ENCODE results near the gene ZFP42. TPM values are rescaled to one million over a fixed set of nuclear protein-coding genes. Genes with fewer than 3 reads are reported as not detected.

ZFP42 gene
- total and polyA plus RNA-seq, 2 of the 8 experiments (the other 6 are each of a cell fraction or from before 2014, with no cell fraction given) = 69.4 to 188 TPM

DNA sequence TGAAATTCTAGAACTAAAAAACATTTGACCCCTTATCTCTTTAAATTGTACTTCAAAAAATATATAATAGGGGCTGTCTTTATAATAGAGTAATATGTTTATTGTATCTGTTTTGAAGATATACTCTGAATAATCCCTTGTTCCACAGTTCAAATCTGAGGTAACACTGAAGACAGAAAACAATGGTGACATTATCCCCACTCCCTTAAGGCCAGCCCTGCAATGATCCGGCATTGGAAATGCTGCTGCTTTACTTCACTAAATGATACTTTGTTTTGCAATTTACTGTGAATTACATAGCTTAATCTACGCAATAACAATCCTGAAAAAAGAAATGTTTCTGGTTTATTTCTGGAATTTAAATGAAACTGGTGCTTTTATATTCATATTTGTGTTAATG lies 34.4 kb upstream of the ZFP42 start (continued):
- TF ChIP-seq, protein P1, sequence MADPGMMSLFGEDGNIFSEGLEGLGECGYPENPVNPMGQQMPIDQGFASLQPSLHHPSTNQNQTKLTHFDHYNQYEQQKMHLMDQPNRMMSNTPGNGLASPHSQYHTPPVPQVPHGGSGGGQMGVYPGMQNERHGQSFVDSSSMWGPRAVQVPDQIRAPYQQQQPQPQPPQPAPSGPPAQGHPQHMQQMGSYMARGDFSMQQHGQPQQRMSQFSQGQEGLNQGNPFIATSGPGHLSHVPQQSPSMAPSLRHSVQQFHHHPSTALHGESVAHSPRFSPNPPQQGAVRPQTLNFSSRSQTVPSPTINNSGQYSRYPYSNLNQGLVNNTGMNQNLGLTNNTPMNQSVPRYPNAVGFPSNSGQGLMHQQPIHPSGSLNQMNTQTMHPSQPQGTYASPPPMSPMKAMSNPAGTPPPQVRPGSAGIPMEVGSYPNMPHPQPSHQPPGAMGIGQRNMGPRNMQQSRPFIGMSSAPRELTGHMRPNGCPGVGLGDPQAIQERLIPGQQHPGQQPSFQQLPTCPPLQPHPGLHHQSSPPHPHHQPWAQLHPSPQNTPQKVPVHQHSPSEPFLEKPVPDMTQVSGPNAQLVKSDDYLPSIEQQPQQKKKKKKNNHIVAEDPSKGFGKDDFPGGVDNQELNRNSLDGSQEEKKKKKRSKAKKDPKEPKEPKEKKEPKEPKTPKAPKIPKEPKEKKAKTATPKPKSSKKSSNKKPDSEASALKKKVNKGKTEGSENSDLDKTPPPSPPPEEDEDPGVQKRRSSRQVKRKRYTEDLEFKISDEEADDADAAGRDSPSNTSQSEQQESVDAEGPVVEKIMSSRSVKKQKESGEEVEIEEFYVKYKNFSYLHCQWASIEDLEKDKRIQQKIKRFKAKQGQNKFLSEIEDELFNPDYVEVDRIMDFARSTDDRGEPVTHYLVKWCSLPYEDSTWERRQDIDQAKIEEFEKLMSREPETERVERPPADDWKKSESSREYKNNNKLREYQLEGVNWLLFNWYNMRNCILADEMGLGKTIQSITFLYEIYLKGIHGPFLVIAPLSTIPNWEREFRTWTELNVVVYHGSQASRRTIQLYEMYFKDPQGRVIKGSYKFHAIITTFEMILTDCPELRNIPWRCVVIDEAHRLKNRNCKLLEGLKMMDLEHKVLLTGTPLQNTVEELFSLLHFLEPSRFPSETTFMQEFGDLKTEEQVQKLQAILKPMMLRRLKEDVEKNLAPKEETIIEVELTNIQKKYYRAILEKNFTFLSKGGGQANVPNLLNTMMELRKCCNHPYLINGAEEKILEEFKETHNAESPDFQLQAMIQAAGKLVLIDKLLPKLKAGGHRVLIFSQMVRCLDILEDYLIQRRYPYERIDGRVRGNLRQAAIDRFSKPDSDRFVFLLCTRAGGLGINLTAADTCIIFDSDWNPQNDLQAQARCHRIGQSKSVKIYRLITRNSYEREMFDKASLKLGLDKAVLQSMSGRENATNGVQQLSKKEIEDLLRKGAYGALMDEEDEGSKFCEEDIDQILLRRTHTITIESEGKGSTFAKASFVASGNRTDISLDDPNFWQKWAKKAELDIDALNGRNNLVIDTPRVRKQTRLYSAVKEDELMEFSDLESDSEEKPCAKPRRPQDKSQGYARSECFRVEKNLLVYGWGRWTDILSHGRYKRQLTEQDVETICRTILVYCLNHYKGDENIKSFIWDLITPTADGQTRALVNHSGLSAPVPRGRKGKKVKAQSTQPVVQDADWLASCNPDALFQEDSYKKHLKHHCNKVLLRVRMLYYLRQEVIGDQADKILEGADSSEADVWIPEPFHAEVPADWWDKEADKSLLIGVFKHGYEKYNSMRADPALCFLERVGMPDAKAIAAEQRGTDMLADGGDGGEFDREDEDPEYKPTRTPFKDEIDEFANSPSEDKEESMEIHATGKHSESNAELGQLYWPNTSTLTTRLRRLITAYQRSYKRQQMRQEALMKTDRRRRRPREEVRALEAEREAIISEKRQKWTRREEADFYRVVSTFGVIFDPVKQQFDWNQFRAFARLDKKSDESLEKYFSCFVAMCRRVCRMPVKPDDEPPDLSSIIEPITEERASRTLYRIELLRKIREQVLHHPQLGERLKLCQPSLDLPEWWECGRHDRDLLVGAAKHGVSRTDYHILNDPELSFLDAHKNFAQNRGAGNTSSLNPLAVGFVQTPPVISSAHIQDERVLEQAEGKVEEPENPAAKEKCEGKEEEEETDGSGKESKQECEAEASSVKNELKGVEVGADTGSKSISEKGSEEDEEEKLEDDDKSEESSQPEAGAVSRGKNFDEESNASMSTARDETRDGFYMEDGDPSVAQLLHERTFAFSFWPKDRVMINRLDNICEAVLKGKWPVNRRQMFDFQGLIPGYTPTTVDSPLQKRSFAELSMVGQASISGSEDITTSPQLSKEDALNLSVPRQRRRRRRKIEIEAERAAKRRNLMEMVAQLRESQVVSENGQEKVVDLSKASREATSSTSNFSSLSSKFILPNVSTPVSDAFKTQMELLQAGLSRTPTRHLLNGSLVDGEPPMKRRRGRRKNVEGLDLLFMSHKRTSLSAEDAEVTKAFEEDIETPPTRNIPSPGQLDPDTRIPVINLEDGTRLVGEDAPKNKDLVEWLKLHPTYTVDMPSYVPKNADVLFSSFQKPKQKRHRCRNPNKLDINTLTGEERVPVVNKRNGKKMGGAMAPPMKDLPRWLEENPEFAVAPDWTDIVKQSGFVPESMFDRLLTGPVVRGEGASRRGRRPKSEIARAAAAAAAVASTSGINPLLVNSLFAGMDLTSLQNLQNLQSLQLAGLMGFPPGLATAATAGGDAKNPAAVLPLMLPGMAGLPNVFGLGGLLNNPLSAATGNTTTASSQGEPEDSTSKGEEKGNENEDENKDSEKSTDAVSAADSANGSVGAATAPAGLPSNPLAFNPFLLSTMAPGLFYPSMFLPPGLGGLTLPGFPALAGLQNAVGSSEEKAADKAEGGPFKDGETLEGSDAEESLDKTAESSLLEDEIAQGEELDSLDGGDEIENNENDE (IDR thresholded peaks at IDR 0.05; ENCODE audit: insufficient replicate concordance, low read length) = no peak
- TF ChIP-seq JUN (IDR thresholded peaks at IDR 0.05; ENCODE audit: low read depth, low read length) (no peak), SP2 (IDR thresholded peaks at IDR 0.05; ENCODE audit: low read length) (no peak), CBX8 (IDR thresholded peaks at IDR 0.05; ENCODE audit: borderline replicate concordance, low read depth, low read length) (no peak), GABPA (IDR thresholded peaks at IDR 0.05; ENCODE audit: borderline replicate concordance, insufficient read depth, low read length) (no peak)
- TF ChIP-seq, protein P2, sequence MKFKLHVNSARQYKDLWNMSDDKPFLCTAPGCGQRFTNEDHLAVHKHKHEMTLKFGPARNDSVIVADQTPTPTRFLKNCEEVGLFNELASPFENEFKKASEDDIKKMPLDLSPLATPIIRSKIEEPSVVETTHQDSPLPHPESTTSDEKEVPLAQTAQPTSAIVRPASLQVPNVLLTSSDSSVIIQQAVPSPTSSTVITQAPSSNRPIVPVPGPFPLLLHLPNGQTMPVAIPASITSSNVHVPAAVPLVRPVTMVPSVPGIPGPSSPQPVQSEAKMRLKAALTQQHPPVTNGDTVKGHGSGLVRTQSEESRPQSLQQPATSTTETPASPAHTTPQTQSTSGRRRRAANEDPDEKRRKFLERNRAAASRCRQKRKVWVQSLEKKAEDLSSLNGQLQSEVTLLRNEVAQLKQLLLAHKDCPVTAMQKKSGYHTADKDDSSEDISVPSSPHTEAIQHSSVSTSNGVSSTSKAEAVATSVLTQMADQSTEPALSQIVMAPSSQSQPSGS (IDR thresholded peaks at IDR 0.05; ENCODE audit: low read length) = no peak
